Fibroblast of villous mesenchyme (primary cell): ENCODE data around the gene LIF. TPM values are rescaled to one million over a fixed set of nuclear protein-coding genes. Genes with fewer than 3 reads are reported as not detected.

Experiments
- DNase-seq: peaks from one replicate; pipeline ENCODE4 v3.0.0-alpha.2; 2010; ENCODE audit warnings: low read depth
- H3K4me3 ChIP-seq: 2 replicates; pipeline ENCODE4 v1.5.1; 2011; ENCODE audit warnings: low read depth, mild to moderate bottlenecking, low read length
- total RNA-seq: library from RNA; depleted of rRNA; stranded (reverse); fragments of >200 nt; gene quantifications from 2 replicates; pipeline ENCODE4 v1.2.3, GENCODE V29; 2012
- TF ChIP-seq, protein P1 (sequence below): IDR thresholded peaks from 2 replicates; pipeline ENCODE4 v1.5.1; 2012; ENCODE audit warnings: low read depth, mild to moderate bottlenecking, low read length; ENCODE audit not compliant: insufficient read depth

The LIF gene
- total RNA-seq, 1 donor, result 7.8 TPM

DNA sequence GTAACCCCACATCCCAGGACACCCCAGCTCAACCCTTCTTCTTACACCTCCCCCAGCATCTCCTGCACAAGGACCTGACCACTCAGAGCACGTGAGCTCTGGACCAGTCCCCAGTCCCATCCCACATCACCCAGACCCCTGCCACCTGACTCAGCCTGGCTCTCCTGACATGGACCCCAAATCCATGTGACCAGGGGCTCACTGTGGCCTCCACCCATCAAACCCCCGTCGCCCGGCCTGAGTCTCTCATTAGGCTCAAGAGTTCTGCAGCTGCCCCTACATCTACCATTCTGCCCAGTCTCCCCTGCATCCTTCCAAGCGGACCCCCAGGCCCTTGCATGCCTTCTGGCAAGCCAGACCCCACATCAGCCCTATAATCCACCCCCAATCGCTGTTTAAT lies 1.9 kb upstream of the LIF start:
- DNase-seq, result no peak
- TF ChIP-seq, protein P1, sequence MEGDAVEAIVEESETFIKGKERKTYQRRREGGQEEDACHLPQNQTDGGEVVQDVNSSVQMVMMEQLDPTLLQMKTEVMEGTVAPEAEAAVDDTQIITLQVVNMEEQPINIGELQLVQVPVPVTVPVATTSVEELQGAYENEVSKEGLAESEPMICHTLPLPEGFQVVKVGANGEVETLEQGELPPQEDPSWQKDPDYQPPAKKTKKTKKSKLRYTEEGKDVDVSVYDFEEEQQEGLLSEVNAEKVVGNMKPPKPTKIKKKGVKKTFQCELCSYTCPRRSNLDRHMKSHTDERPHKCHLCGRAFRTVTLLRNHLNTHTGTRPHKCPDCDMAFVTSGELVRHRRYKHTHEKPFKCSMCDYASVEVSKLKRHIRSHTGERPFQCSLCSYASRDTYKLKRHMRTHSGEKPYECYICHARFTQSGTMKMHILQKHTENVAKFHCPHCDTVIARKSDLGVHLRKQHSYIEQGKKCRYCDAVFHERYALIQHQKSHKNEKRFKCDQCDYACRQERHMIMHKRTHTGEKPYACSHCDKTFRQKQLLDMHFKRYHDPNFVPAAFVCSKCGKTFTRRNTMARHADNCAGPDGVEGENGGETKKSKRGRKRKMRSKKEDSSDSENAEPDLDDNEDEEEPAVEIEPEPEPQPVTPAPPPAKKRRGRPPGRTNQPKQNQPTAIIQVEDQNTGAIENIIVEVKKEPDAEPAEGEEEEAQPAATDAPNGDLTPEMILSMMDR, result no peak
- no peak overlapping the region for H3K4me3 ChIP-seq

DNA sequence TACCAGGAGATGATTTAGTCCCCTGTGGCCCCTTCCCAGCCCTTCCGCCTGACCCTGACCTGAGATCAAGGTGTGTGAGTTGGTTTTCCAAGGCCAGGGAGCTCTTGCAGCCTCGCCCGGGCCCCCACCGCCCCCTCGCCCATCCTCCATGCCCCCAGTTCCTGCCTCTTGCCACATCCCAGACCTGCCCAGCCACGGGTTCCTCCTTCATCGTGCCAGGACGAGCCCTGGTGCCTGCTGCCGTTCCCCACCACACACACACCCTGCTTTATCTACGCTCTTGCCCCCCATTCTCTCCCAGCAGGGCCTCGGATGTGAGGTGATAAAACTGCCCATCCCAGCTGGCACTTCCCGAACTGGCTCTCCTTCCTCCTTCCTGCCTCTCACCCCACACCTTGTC lies 1.4 kb upstream of the LIF start:
- TF ChIP-seq, protein P1, result no peak
- DNase-seq, result no peak

DNA sequence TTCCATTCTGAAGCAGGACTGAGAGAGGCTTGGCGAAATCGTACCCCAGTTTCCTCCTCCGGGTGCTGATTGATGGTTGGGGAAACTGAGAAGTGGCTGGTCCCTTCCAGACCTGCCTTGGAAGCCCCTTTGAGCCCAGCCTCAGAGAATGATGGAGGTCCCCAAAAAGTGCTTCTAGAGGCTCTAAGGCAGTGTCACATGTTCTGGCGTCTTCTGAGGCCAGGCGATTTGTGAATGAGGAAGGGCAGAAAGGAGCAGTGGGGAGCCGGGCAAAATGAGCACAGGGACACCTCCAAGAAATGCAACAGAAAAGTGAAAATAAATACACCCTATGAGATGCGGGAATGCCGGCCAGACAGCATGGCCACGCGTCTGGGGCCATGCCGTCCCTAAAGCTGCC lies 1.0 kb upstream of the LIF start:
- no peak for DNase-seq
- TF ChIP-seq, protein P1, result no peak
- no peak overlapping the region for H3K4me3 ChIP-seq

More for the DNA sequence above, 1.4 kb upstream of the LIF start:
- H3K4me3 ChIP-seq, result no peak overlapping the region

DNA sequence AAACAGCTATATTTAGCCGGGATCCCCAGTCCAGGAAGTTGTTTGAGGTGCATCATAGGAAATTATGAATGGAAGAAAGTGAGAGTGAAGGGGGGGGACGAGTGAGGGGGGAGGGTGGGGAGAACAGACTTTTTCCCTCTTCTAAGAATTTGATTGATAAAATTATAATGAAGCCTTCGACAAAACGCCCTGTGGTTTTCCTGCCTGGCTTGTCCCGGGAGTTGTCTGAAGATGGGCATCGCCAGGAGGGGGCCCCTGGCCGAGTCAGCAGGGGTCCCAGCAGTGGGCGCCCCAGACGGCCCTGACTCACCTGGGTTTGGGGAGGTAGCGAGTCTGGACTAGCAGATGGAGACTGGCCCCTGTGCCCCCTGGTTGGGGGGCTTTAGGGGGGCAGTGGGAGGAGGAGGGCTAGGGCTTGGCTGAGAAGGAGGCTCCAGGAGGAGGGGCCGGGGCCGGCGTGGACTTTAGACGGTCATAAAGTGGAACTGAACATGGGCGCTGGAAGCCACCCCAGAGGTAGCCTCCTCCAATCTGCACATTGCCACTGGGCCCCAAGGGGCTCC lies 336 bp upstream of the LIF start:
- H3K4me3 ChIP-seq, result peak overlapping the region; percentile 70
- no peak for DNase-seq
- TF ChIP-seq, protein P1, result peak; percentile 2

DNA sequence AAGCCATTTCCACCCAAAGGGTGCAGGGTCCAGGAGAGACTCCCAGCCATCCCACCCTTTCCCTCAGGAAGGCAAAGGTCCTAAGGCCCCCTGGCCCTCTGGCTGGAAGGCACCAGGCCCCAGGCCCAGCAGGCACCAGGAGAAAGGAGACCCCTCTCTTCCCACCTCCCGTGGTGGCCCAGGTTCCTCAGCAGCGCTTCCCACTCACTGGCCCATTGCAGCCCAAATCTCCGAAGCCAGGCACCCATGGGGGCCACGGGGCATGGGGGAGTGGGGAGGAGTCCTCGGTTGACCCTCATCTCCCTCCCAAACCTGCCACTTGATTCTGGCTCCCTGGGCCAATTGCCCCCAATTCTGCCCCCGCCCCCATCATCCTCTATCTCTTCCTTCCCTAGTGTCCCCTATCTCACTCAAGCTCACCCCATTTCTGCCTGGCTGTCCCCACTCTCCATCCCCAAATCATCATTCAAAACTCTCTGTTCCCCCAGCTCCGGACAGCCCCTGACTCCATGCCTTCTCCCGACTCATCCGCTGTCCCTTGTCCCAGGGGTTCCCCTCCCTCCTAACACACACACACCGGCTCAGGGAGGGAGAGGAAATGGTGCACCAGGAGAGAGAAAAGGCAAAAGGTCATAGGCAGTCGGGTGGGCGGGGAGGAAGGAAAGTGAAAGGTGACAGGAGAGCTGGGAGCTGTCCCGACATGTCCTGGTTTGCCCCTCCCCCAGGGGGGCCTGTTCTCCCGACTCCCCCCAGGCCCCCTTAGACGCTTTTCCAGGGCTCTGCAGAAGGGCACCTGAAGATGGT lies 1.2 kb downstream of the LIF start:
- TF ChIP-seq, protein P1, result no peak
- peak overlapping the region; percentile 70 for H3K4me3 ChIP-seq
- DNase-seq, result no peak

DNA sequence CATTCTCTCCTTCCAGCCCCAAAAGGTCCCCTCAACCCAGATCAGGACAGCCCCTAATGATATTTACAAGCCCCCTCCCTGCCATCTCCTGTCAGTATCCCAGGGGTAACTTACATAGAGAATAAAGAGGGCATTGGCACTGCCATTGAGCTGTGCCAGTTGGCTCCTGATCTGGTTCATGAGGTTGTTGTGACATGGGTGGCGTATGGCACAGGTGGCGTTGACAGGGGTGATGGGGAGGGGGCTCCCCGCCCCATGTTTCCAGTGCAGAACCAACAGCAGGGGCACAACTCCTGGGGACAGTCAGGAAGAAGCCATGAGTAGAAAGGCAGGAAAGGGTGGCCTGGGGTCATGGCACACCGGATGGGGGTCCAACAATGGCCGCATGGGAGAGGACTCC lies 1.9 kb downstream of the LIF start:
- H3K4me3 ChIP-seq, result no peak overlapping the region
- no peak for DNase-seq
- TF ChIP-seq, protein P1, result no peak
